ENCODE data around the gene ATG101.

DNA sequence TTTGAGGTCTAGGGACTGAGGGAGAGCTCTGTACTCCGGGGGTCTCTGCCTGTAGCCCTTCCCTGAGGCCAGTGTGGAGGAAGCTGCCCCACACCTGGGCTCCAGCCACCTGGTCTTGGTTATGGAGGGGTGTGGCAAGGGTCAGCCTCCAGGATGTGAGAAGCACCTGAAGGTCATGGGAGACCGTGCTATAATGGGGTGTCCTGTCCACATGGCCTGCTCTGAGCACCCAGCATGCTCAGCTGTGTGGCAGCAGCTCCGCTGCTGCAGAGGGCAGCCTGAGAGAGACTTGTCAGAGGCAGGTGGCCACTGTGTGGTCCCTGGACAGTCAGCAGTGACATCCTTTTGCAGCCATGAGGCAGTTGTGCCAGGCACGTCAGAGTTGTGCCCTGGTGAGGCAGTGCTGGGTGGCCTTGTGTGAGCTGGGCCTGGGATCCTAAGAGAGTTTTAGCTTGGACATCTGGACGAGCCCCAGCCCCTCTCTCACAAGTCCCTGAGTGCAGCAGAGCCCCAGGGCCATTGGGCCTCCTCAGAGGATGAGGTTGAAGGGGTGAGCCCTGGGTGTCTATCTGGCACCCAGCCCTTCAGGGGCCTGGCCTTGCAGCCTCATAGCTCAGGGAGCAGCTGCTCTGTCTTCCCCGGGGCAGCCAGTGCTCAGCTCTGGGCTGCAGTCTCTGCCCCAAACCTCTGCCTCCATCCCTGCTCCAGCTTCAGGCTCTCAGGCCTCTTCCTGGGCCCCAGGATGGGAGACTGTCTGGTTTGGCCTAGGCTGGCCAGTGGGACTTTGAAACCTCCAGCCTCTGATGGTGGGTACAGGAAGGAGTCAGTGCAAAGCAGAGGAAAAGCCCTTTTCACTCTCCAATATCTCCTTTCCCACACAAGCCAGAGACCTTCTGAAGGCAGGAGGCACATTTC, 7.4 kb upstream of the ATG101 start:
- TF ChIP-seq, protein P1, sequence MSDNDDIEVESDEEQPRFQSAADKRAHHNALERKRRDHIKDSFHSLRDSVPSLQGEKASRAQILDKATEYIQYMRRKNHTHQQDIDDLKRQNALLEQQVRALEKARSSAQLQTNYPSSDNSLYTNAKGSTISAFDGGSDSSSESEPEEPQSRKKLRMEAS (IDR thresholded peaks at IDR 0.05; ENCODE audit: low read depth), result no peak
- TF ChIP-seq RAD21 (IDR thresholded peaks at IDR 0.05; ENCODE audit: low read length), result no peak
- TF ChIP-seq, protein P2, sequence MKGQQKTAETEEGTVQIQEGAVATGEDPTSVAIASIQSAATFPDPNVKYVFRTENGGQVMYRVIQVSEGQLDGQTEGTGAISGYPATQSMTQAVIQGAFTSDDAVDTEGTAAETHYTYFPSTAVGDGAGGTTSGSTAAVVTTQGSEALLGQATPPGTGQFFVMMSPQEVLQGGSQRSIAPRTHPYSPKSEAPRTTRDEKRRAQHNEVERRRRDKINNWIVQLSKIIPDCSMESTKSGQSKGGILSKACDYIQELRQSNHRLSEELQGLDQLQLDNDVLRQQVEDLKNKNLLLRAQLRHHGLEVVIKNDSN (IDR thresholded peaks at IDR 0.05; ENCODE audit: borderline replicate concordance, low read depth), result no peak
- TF ChIP-seq, protein P3, sequence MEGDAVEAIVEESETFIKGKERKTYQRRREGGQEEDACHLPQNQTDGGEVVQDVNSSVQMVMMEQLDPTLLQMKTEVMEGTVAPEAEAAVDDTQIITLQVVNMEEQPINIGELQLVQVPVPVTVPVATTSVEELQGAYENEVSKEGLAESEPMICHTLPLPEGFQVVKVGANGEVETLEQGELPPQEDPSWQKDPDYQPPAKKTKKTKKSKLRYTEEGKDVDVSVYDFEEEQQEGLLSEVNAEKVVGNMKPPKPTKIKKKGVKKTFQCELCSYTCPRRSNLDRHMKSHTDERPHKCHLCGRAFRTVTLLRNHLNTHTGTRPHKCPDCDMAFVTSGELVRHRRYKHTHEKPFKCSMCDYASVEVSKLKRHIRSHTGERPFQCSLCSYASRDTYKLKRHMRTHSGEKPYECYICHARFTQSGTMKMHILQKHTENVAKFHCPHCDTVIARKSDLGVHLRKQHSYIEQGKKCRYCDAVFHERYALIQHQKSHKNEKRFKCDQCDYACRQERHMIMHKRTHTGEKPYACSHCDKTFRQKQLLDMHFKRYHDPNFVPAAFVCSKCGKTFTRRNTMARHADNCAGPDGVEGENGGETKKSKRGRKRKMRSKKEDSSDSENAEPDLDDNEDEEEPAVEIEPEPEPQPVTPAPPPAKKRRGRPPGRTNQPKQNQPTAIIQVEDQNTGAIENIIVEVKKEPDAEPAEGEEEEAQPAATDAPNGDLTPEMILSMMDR (IDR thresholded peaks at IDR 0.05), result no peak
- no peak for TF ChIP-seq FOXM1 (IDR thresholded peaks at IDR 0.05; ENCODE audit: low read depth)

Data from SK-N-SH (cell line).